Esophagus (tissue), 2 donors: ENCODE data around the gene MCC. TPM values are rescaled to one million over a fixed set of nuclear protein-coding genes. Genes with fewer than 3 reads are reported as not detected.

Source experiments
- H3K27ac ChIP-seq, 2 donors: one replicate each; pipeline ENCODE4 v1.5.1; 2013; ENCODE audit warnings: low read depth in 2 of 2, mild to moderate bottlenecking in 2 of 2, inconsistent platforms in 1 of 2, low read length in 1 of 2, moderate library complexity in 1 of 2
- H3K27me3 ChIP-seq, 2 donors: one replicate each; pipeline ENCODE4 v1.6.1; 2013; ENCODE audit warnings: low read length in 2 of 2, control low read depth in 1 of 2, mild to moderate bottlenecking in 1 of 2; ENCODE audit not compliant: insufficient read depth in 2 of 2, control insufficient read depth in 1 of 2
- H3K36me3 ChIP-seq, 2 donors: one replicate each; pipeline ENCODE4 v1.6.1; 2013; ENCODE audit warnings: low read length in 1 of 2; ENCODE audit not compliant: control insufficient read depth in 2 of 2, insufficient read depth in 2 of 2
- H3K4me1 ChIP-seq, 2 donors: one replicate each; pipeline ENCODE4 v1.6.1; 2013; ENCODE audit warnings: low read length in 1 of 2; ENCODE audit not compliant: control insufficient read depth in 2 of 2, insufficient read depth in 2 of 2
- H3K4me3 ChIP-seq, 2 donors: one replicate each; pipeline ENCODE4 v1.5.1; 2013; ENCODE audit warnings: low read length in 2 of 2, mild to moderate bottlenecking in 2 of 2, low read depth in 1 of 2, moderate library complexity in 1 of 2
- H3K9me3 ChIP-seq, 2 donors: one replicate each; pipeline ENCODE4 v1.6.1; 2013; ENCODE audit warnings: mild to moderate bottlenecking in 2 of 2, low read depth in 1 of 2, low read length in 1 of 2, moderate library complexity in 1 of 2; ENCODE audit not compliant: control insufficient read depth in 2 of 2, insufficient read depth in 1 of 2
- WGBS, 2 donors: extraction: QIAGEN DNeasy Blood & Tissue Kit; methylation state at CpG; one replicate each; pipeline ENCODE4 v1.1.7; 2013; 5-methylcytosine and 5-hydroxymethylcytosine counted together
- polyA plus RNA-seq, 2 donors: library from polyadenylated mRNA; stranded (reverse); fragments of 200-250 nt; gene quantifications; one replicate each; pipeline ENCODE4 v1.2.3, GENCODE V29; 2013
- donor health status: healthy with polysubstance abuse.
- donor health status: Bipolar disorder and iron deficiency.

MCC gene
- polyA plus RNA-seq, 2 donors = 7.2 to 8.3 TPM

GRCh38 chr5:113437111-113437510 is 51.1 kb downstream of the MCC start:
- Histone ChIP-seq H3K36me3 (no peaks in the 10 kb centered on the region), H3K4me1 (peaks cover 0 to 3% of the 10 kb centered on the region in 2 donors), H3K27ac (no peak overlapping the region), H3K27me3 (no peaks in the 10 kb centered on the region), H3K9me3 (no peaks in the 10 kb centered on the region), H3K4me3 (no peak overlapping the region)
- 50 to 52% methylated on average over 1 of the region's 1 CpG for WGBS, 2 donors

GRCh38 chr5:113435575-113435974 is 52.7 kb downstream of the MCC start:
- Histone ChIP-seq H3K36me3 (no peaks in the 10 kb centered on the region), H3K4me1 (peaks cover 0 to 3% of the 10 kb centered on the region in 2 donors), H3K27ac (no peak overlapping the region), H3K27me3 (no peaks in the 10 kb centered on the region), H3K4me3 (no peak overlapping the region), H3K9me3 (no peaks in the 10 kb centered on the region)
- WGBS, 2 donors = 36 to 47% methylated on average over 4 of the region's 4 CpGs

- Histone ChIP-seq H3K4me3 (no peak within 1 kb of the TSS), H3K36me3 (no peaks in the 10 kb centered on the region), H3K27me3 (no peaks in the 10 kb centered on the region), H3K27ac (no peak within 1 kb of the TSS), H3K9me3 (no peaks in the 10 kb centered on the region), H3K4me1 (peaks cover 0 to 3% of the 10 kb centered on the region in 2 donors)
- WGBS, 2 donors = 83 to 89% methylated on average over 3 of the region's 3 CpGs
Observed at GRCh38 chr5:113434889-113435288, 53.4 kb downstream of the MCC start, which contains the start of gene TSSK1B. TSS of gene TSSK1B (minus strand) at chr5:113434989. CDS start at chr5:113434839, 150 bp downstream.

GRCh38 chr5:113433862-113434612 is 54.2 kb downstream of the MCC start:
- H3K4me3 ChIP-seq = no peak overlapping the region
- H3K27me3 ChIP-seq = no peaks in the 10 kb centered on the region
- no peak overlapping the region for H3K27ac ChIP-seq
- 95 to 96% methylated on average over 38 of the region's 38 CpGs for WGBS, 2 donors
- H3K4me1 ChIP-seq = peaks cover 0 to 3% of the 10 kb centered on the region in 2 donors
- no peaks in the 10 kb centered on the region for H3K9me3 ChIP-seq
- H3K36me3 ChIP-seq = no peaks in the 10 kb centered on the region

GRCh38 chr5:113433071-113433470 is 55.2 kb downstream of the MCC start:
- Histone ChIP-seq H3K9me3 (no peaks in the 10 kb centered on the region), H3K4me1 (peaks cover 0 to 3% of the 10 kb centered on the region in 2 donors), H3K27ac (no peak overlapping the region), H3K27me3 (no peaks in the 10 kb centered on the region), H3K36me3 (no peaks in the 10 kb centered on the region), H3K4me3 (no peak overlapping the region)
- 93 to 94% methylated on average over 21 of the region's 21 CpGs for WGBS, 2 donors

- peak overlapping the region; percentile 75 to 85 for H3K27ac ChIP-seq
- WGBS, 2 donors = 41 to 44% methylated on average over 3 of the region's 3 CpGs
Observed at GRCh38 chr5:113427871-113428574, 60.2 kb downstream of the MCC start.

GRCh38 chr5:113425909-113426308 is 62.3 kb downstream of the MCC start:
- no peak overlapping the region for H3K4me3 ChIP-seq
- H3K4me1 ChIP-seq = peaks cover 0 to 5% of the 10 kb centered on the region in 2 donors
- H3K36me3 ChIP-seq = no peaks in the 10 kb centered on the region
- H3K9me3 ChIP-seq = no peaks in the 10 kb centered on the region
- no peaks in the 10 kb centered on the region for H3K27me3 ChIP-seq
- 55 to 56% methylated on average over 3 of the region's 3 CpGs for WGBS, 2 donors
- H3K27ac ChIP-seq = peak overlapping the region; percentile 21 to 30

More at GRCh38 chr5:113427871-113428574, 60.2 kb downstream of the MCC start:
- H3K9me3 ChIP-seq = no peaks in the 10 kb centered on the region
- H3K4me3 ChIP-seq = no peak overlapping the region
- peaks cover 0 to 5% of the 10 kb centered on the region in 2 donors for H3K4me1 ChIP-seq
- H3K27me3 ChIP-seq = no peaks in the 10 kb centered on the region
- H3K36me3 ChIP-seq = no peaks in the 10 kb centered on the region

- no peaks in the 10 kb centered on the region for H3K9me3 ChIP-seq
- no peaks in the 10 kb centered on the region for H3K36me3 ChIP-seq
- 79 to 86% methylated on average over 2 of the region's 2 CpGs for WGBS, 2 donors
- no peak overlapping the region for H3K27ac ChIP-seq
- H3K4me3 ChIP-seq = no peak overlapping the region
- H3K27me3 ChIP-seq = no peaks in the 10 kb centered on the region
- H3K4me1 ChIP-seq = peaks cover 0 to 5% of the 10 kb centered on the region in 2 donors
Observed at GRCh38 chr5:113421693-113422092, 66.6 kb downstream of the MCC start.

GRCh38 chr5:113405530-113405929 is 82.7 kb downstream of the MCC start:
- Histone ChIP-seq H3K27me3 (no peaks in the 10 kb centered on the region), H3K4me3 (no peak overlapping the region), H3K36me3 (no peaks in the 10 kb centered on the region), H3K9me3 (no peaks in the 10 kb centered on the region), H3K4me1 (no peaks in the 10 kb centered on the region), H3K27ac (no peak overlapping the region)
- WGBS, 2 donors = 91 to 93% methylated on average over 6 of the region's 6 CpGs
